T-cell (primary cell): Measurements from ENCODE around the gene KIF12. TPM values are rescaled to one million over a fixed set of nuclear protein-coding genes. Genes with fewer than 3 reads are reported as not detected.

Experiments used
- ATAC-seq, 4 experiments: fragments of 200-7000 bp in 3 of 4; fragments of 150-1000 bp in 1 of 4; cut with Tn5 transposase; replicated peaks in 1 of 4; 1 replicate in 3 of 4; 2 replicates in 1 of 4; pipeline ENCODE4 v1.10.0; 2021; ENCODE audit warnings: moderate library complexity in 3 of 4, mild to moderate bottlenecking in 2 of 4, moderate number of reproducible peaks in 1 of 4
- CTCF ChIA-PET, 2 donors: fragments of 300-600 bp; sonication (Branson Sonifier 250); formaldehyde crosslinking; loops; one replicate each; lab custom pipeline; 2022; ENCODE audit warnings: antibody characterized with exemption in 2 of 2; lab: Charles Lee
- POLR2A ChIA-PET, 2 donors: fragments of 300-600 bp; sonication (Branson Sonifier 250); formaldehyde crosslinking; loops; one replicate each; lab custom pipeline; 2022; ENCODE audit warnings: antibody characterized with exemption in 2 of 2; lab: Charles Lee
- DNase-seq, 35 experiments: peaks; one replicate each; pipeline versions ENCODE4 v3.0.0 to v3.0.0-alpha.2; 2013 to 2023
- H3K27ac ChIP-seq: one replicate; pipeline ENCODE4 v1.5.1; 2013; ENCODE audit warnings: low read length
- H3K27me3 ChIP-seq, 2 experiments: replicated peaks in 1 of 2; 1 replicate in 1 of 2; 2 replicates in 1 of 2; pipeline versions ENCODE4 v1.6.1 to v1.7.0; 2013; ENCODE audit warnings: low read length in 1 of 2, mixed read lengths in 1 of 2; ENCODE audit not compliant: control insufficient read depth in 2 of 2, insufficient read depth in 2 of 2; ENCODE audit errors: extremely low read depth in 1 of 2
- H3K36me3 ChIP-seq, 2 donors: 1 replicate in 1 of 2; 2 replicates in 1 of 2; pipeline versions ENCODE4 v1.6.1 to v1.7.0; 2013; ENCODE audit warnings: low read length in 1 of 2; ENCODE audit not compliant: control insufficient read depth in 2 of 2, insufficient read depth in 1 of 2; ENCODE audit errors: extremely low read depth in 1 of 2
- H3K4me1 ChIP-seq, 2 experiments: 1 replicate in 1 of 2; 2 replicates in 1 of 2; pipeline versions ENCODE4 v1.6.1 to v1.7.0; 2013; ENCODE audit warnings: low read length in 2 of 2, mixed read lengths in 1 of 2; ENCODE audit not compliant: insufficient read depth in 2 of 2, control insufficient read depth in 1 of 2; ENCODE audit errors: extremely low read depth in 1 of 2
- H3K4me3 ChIP-seq, 2 donors: 1 replicate in 1 of 2; 2 replicates in 1 of 2; pipeline versions ENCODE4 v1.5.1 to v1.7.0; 2013; ENCODE audit warnings: mild to moderate bottlenecking in 2 of 2, low read length in 1 of 2, moderate library complexity in 1 of 2; ENCODE audit not compliant: control insufficient read depth in 1 of 2; ENCODE audit errors: extremely low read depth in 1 of 2
- H3K9me3 ChIP-seq: 2 replicates; pipeline ENCODE4 v1.7.0; 2013
- H3K27ac Mint-ChIP-seq, 2 donors: one replicate each; pipeline ENCODE4 v1.8.0; 2020 to 2021; ENCODE audit warnings: mild to moderate bottlenecking in 2 of 2, mixed read lengths in 2 of 2
- H3K27me3 Mint-ChIP-seq, 2 donors: one replicate each; pipeline ENCODE4 v1.8.0; 2021 to 2022; ENCODE audit warnings: mixed read lengths in 2 of 2
- H3K36me3 Mint-ChIP-seq: one replicate; pipeline ENCODE4 v1.8.0; 2021; ENCODE audit warnings: mixed read lengths
- H3K4me1 Mint-ChIP-seq, 3 donors: one replicate each; pipeline ENCODE4 v1.8.0; 2020 to 2022; ENCODE audit warnings: mixed read lengths in 3 of 3, mild to moderate bottlenecking in 1 of 3
- H3K4me3 Mint-ChIP-seq, 3 donors: one replicate each; pipeline ENCODE4 v1.8.0; 2020 to 2022; ENCODE audit warnings: mild to moderate bottlenecking in 3 of 3, mixed read lengths in 3 of 3, moderate library complexity in 3 of 3
- H3K9me3 Mint-ChIP-seq, 3 donors: one replicate each; pipeline ENCODE4 v1.8.0; 2020 to 2022; ENCODE audit warnings: mixed read lengths in 3 of 3
- WGBS: methylation state at CpG from one replicate; pipeline ENCODE4 v1.1.5; 2013; ENCODE audit warnings: missing lambda C conversion rate; ENCODE audit not compliant: insufficient coverage; 5-methylcytosine and 5-hydroxymethylcytosine counted together
- total RNA-seq, 35 experiments: library from RNA in 6 of 35; stranded (reverse) in 6 of 35; fragments of 120-200 nt in 1 of 35; gene quantifications; one replicate each; pipeline versions ENCODE4 v1.2.1 to v1.2.4 and lab custom pipeline; 2013 to 2026

Gene KIF12
- total RNA-seq, 5 donors from 2014 or later (not counting 1 experiment from before 2014, with no cell fraction given): 0.10 TPM; not detected in 4

DNA sequence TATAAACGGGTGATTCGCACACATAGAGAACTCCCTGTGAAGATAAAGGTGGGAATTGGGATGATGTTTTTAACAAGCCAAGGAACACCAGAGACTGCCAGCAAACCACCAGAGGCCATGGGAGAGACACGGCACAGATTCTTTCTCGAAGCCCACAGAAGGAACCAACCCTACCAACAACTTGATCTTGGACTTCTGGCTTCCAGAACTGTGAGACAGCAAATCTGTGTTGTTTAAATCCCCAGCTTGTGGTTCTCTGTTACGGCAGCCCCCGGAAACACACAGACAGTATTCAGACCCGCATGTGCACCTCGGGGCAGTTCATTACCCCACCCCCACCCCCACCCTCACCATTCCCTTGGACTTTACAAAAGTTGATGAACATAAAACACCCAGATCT, 33.8 kb downstream of the KIF12 start:
- H3K9me3 Mint-ChIP-seq: no peaks in the 10 kb centered on the region
- ATAC-seq: no peak

DNA sequence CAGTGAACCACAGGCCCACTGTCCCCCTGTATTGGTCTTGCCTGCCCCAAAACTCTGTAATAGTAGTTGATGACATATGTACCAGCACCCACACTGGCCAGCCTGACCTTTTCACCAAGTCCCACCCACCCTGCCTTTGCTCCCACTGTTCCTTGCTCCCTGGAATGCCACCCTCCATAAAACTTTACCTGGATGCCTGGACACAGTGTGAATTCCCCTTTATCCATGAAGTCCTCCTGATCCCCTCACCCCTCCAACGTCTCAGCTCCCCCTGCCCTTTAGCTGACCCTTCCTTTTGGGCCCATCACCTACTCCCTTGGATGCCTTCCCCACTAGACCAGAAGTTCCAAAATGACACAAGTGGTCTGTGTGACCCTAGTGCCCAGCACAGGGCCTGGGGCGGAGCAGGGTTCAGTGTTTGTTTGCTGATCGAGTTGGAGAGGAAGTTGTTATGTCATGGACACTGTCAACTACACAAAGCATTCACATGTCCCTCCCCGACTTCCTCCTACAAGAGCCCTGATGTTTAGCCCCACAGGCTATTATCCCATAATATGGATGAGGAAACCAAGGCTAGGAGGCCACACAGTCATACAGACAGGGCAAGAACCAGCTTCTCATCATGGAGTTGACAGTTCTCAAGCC, 37.1 kb downstream of the KIF12 start:
- Histone ChIP-seq H3K36me3 (no peaks in the 10 kb centered on the region), H3K4me3 (no peak overlapping the region), H3K9me3 (no peaks in the 10 kb centered on the region), H3K27ac (no peak overlapping the region), H3K4me1 (no peaks in the 10 kb centered on the region), H3K27me3 (peaks cover 0 to 18% of the 10 kb centered on the region in 2 experiments)
- DNase-seq: no peak
- CTCF ChIA-PET: no interaction called here
- Mint-ChIP-seq H3K4me1 (no peaks in the 10 kb centered on the region), H3K4me3 (no peak overlapping the region), H3K27me3 (peaks cover 16 to 23% of the 10 kb centered on the region in 2 donors), H3K36me3 (no peaks in the 10 kb centered on the region), H3K9me3 (no peaks in the 10 kb centered on the region), H3K27ac (no peak overlapping the region)
- no peak for ATAC-seq
- POLR2A ChIA-PET: no interaction called here
- 20% methylated on average over 1 of the region's 4 CpGs for WGBS

More for the DNA sequence above, 33.8 kb downstream of the KIF12 start:
- Mint-ChIP-seq H3K27me3 (peaks cover 20 to 27% of the 10 kb centered on the region in 2 donors), H3K27ac (no peak overlapping the region), H3K4me1 (no peaks in the 10 kb centered on the region), H3K4me3 (no peak overlapping the region), H3K36me3 (no peaks in the 10 kb centered on the region)
- WGBS: 89% methylated on average over 3 of the region's 8 CpGs
- no peak overlapping the region for H3K27ac ChIP-seq
- no peak overlapping the region for H3K4me3 ChIP-seq
- ChIA-PET POLR2A (no interaction called here), CTCF (no interaction called here)
- H3K9me3 ChIP-seq: no peaks in the 10 kb centered on the region
- H3K36me3 ChIP-seq: no peaks in the 10 kb centered on the region
- H3K27me3 ChIP-seq: peaks cover 0 to 19% of the 10 kb centered on the region in 2 experiments
- DNase-seq: no peak
- H3K4me1 ChIP-seq: no peaks in the 10 kb centered on the region

DNA sequence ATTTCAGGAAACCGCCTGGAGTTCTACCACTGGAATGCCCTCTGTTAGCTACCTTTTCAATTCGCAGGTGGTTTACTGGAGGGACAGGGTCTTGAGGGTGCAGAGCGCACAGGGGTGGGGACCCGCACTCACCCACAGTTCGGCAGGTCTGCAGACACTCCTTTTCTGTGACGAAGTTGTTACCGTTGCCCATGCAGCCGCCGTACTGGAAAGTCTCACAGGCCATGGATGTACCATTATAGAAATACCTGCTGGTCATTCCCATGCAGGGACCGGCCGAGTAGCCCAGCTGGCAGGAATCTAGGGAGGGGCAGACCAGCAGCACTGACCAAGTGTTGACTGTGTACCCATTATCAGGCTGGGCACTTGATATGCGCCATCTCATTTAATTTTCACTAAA, 37.8 kb downstream of the KIF12 start:
- no peak overlapping the region for H3K27ac ChIP-seq

DNA sequence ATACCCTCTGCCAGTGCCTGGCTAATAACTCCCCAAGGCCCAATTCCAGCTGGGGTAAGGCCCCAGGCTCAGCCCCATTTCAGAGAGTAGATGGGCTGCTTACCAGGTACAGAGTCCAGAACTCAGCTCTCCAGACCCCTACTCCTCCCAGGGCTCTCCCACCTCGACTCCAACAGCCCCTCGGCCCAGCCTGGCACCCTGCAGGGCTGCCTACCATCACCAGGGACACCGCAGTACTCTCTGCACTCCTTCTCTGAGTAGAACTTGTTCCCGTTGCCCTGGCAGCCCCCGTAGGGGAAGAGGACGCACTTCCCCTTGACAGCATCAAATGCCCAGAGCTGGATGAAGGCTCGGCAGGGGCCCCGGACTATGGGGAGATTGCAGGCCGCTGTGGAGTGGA, 38.4 kb downstream of the KIF12 start:
- WGBS: 62% methylated on average over 5 of the region's 9 CpGs
- Mint-ChIP-seq H3K36me3 (no peaks in the 10 kb centered on the region), H3K9me3 (no peaks in the 10 kb centered on the region), H3K27ac (no peak overlapping the region), H3K4me3 (no peak overlapping the region), H3K27me3 (peaks cover 16 to 19% of the 10 kb centered on the region in 2 donors), H3K4me1 (no peaks in the 10 kb centered on the region)
- no peaks in the 10 kb centered on the region for H3K9me3 ChIP-seq
- H3K27ac ChIP-seq: no peak overlapping the region
- no peaks in the 10 kb centered on the region for H3K36me3 ChIP-seq
- DNase-seq: no peak
- CTCF ChIA-PET: no interaction called here
- peaks cover 0 to 19% of the 10 kb centered on the region in 2 experiments for H3K27me3 ChIP-seq
- ATAC-seq: no peak
- POLR2A ChIA-PET: no interaction called here
- H3K4me3 ChIP-seq: no peak overlapping the region
- H3K4me1 ChIP-seq: no peaks in the 10 kb centered on the region

More for the DNA sequence above, 37.8 kb downstream of the KIF12 start:
- 80% methylated on average over 8 of the region's 12 CpGs for WGBS
- no peaks in the 10 kb centered on the region for H3K4me1 ChIP-seq
- Mint-ChIP-seq H3K27ac (no peak overlapping the region), H3K4me3 (no peak overlapping the region), H3K9me3 (no peaks in the 10 kb centered on the region), H3K4me1 (no peaks in the 10 kb centered on the region), H3K36me3 (no peaks in the 10 kb centered on the region), H3K27me3 (peaks cover 16 to 19% of the 10 kb centered on the region in 2 donors)
- ChIA-PET CTCF (no interaction called here), POLR2A (no interaction called here)
- no peaks in the 10 kb centered on the region for H3K36me3 ChIP-seq
- H3K27me3 ChIP-seq: peaks cover 0 to 19% of the 10 kb centered on the region in 2 experiments
- ATAC-seq: no peak
- no peak overlapping the region for H3K4me3 ChIP-seq
- H3K9me3 ChIP-seq: no peaks in the 10 kb centered on the region
- DNase-seq: no peak

DNA sequence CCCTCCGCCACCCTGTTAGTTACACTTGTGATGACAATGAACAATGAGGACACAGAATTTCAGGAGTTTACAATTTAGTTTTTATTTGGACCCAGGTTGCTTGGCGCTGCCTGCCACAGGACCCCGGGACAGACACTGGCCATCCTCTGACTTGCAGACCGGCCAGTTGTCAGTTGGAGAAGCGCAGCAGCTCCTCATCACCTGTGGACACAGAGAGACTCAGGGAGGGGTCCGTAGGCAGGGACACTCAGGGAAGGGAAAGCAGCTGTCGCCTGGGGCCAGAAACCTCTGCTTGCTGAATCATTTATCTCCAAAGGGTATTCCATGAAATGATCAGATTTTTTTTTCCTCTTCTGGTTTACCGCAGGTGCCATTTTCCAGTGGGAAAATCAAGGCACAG, 39.0 kb downstream of the KIF12 start:
- 86% methylated on average over 7 of the region's 8 CpGs for WGBS
- no peak for ATAC-seq
- Histone ChIP-seq H3K27ac (no peak overlapping the region), H3K36me3 (no peaks in the 10 kb centered on the region), H3K4me3 (no peak overlapping the region), H3K4me1 (no peaks in the 10 kb centered on the region), H3K27me3 (peaks cover 0 to 19% of the 10 kb centered on the region in 2 experiments), H3K9me3 (no peaks in the 10 kb centered on the region)
- Mint-ChIP-seq H3K4me1 (no peaks in the 10 kb centered on the region), H3K27me3 (peaks cover 16 to 19% of the 10 kb centered on the region in 2 donors), H3K27ac (no peak overlapping the region), H3K36me3 (no peaks in the 10 kb centered on the region), H3K4me3 (no peak overlapping the region), H3K9me3 (no peaks in the 10 kb centered on the region)
- POLR2A ChIA-PET: no interaction called here
- DNase-seq: no peak
- CTCF ChIA-PET: no interaction called here

DNA sequence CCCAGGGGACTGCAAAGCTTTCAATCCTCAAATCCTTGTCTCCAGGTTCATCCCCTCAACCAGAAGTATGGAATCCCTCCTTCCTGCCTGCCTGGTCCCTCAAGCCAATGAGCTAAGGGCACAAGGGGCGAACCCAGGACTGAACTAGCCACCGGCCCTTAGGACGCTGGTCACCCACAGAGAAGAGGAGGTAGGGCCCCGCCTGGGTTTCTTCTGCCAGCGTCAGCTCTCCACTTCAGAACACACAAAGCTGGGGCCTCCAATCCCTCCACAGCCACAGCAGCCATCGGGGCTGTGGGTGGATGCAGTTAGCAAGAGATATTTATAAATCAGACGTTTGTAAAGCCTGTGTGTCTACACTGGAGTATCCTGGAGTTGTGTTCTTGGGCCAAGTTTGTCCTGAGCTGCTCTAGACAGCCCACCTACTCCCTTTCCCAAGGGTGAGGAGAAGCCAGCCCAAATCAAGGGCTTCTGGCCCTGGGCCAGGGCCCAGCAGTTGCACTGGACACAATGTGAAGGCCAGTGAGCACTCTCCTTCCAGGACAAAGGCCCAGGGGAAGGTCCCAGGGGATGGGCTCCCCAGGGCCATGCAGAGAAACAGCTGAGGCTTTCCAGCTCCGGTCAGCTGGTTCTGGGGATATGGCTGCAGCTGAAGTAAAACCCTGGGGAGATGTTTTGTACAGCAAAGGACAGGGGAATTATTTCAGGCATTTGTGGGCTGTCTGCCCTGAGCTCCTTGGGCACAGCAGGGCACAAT, 39.9 kb downstream of the KIF12 start:
- POLR2A ChIA-PET: no interaction called here
- no peaks in the 10 kb centered on the region for H3K9me3 Mint-ChIP-seq
- no peaks in the 10 kb centered on the region for H3K36me3 ChIP-seq
- no peak for DNase-seq
- H3K4me3 Mint-ChIP-seq: no peak overlapping the region
- H3K4me3 ChIP-seq: no peak overlapping the region
- no peak for ATAC-seq
- no peak overlapping the region for H3K27ac Mint-ChIP-seq
- H3K27me3 Mint-ChIP-seq: peaks cover 16 to 19% of the 10 kb centered on the region in 2 donors
- CTCF ChIA-PET: no interaction called here
- no peaks in the 10 kb centered on the region for H3K4me1 Mint-ChIP-seq
- H3K4me1 ChIP-seq: no peaks in the 10 kb centered on the region
- no peaks in the 10 kb centered on the region for H3K36me3 Mint-ChIP-seq
- H3K9me3 ChIP-seq: no peaks in the 10 kb centered on the region
- peaks cover 0 to 19% of the 10 kb centered on the region in 2 experiments for H3K27me3 ChIP-seq
- H3K27ac ChIP-seq: no peak overlapping the region
- 77% methylated on average over 2 of the region's 8 CpGs for WGBS
